GM18499 (cell line): ENCODE measurements around the gene RAD51D.
"Not testable (repeated sequence)": the region's sequence is repeated elsewhere in the genome, so short reads cannot be mapped to it uniquely, and the experiment has no call there.

ENCODE experiments used
- ATAC-seq: cut with Tn5 transposase; IDR thresholded peaks from one replicate; pipeline ENCODE4 v1.9.1; 2021; ENCODE audit warnings: moderate number of reproducible peaks; ENCODE audit not compliant: insufficient read depth, unreplicated experiment

RAD51D gene

GRCh38 chr17:35119370-35120165, at the start of gene RAD51D:
Gene RAD51D (minus strand): TSS chr17:35119860. CDS start chr17:35119613, 247 bp downstream.
- ATAC-seq, result no peak

GRCh38 chr17:35167666-35168065, 48.0 kb upstream of the RAD51D start:
- ATAC-seq, result no peak

GRCh38 chr17:35167046-35167445, 47.4 kb upstream of the RAD51D start:
- ATAC-seq, result no peak

- ATAC-seq, result no peak
These were observed 46.9 kb upstream of the RAD51D start for GRCh38 chr17:35166526-35166925.

GRCh38 chr17:35164716-35165115, 45.1 kb upstream of the RAD51D start:
- ATAC-seq, result no peak

- no peak for ATAC-seq
These were observed 44.2 kb upstream of the RAD51D start for GRCh38 chr17:35163886-35164285.

GRCh38 chr17:35162755-35163154, 43.1 kb upstream of the RAD51D start:
- no peak for ATAC-seq

GRCh38 chr17:35161281-35161761, 41.7 kb upstream of the RAD51D start:
- ATAC-seq, result no peak

- ATAC-seq, result no peak
These were observed 40.9 kb upstream of the RAD51D start for GRCh38 chr17:35160354-35161201.

- no peak for ATAC-seq
These were observed 40.3 kb upstream of the RAD51D start for GRCh38 chr17:35159940-35160339.

GRCh38 chr17:35155246-35155645, 35.6 kb upstream of the RAD51D start:
- no peak for ATAC-seq

GRCh38 chr17:35154196-35155165, 34.8 kb upstream of the RAD51D start:
- no peak for ATAC-seq

- no peak for ATAC-seq
These were observed 32.9 kb upstream of the RAD51D start for GRCh38 chr17:35152421-35153140.

- not testable (repeated sequence) for ATAC-seq
These were observed 31.4 kb upstream of the RAD51D start for GRCh38 chr17:35151080-35151479.

- ATAC-seq, result no peak
These were observed 30.3 kb upstream of the RAD51D start for GRCh38 chr17:35149941-35150340.

- no peak for ATAC-seq
These were observed 28.5 kb upstream of the RAD51D start for GRCh38 chr17:35148144-35148543.

GRCh38 chr17:35147375-35147905, 27.8 kb upstream of the RAD51D start, which contains the start of gene UNC45B:
Gene UNC45B (plus strand): TSS chr17:35147817. CDS start chr17:35148264, 447 bp downstream.
- ATAC-seq, result no peak

GRCh38 chr17:35146214-35146833, 26.7 kb upstream of the RAD51D start:
- no peak for ATAC-seq

GRCh38 chr17:35144840-35145239, 25.2 kb upstream of the RAD51D start:
- no peak for ATAC-seq
